ENCODE data around the gene KIF18B. TPM values are rescaled to one million over a fixed set of nuclear protein-coding genes. Genes with fewer than 3 reads are reported as not detected.

Gene KIF18B
- total RNA-seq, 2 experiments from 2014 or later: 0.05 to 0.08 TPM

- no peaks in the 10 kb centered on the region for H3K9me3 Mint-ChIP-seq
- POLR2A ChIA-PET: interaction anchor here (1.5 kb wide), 1 partner anchor 19 kb away, joined by 3 read pairs; the partner anchor contains the start of gene EFTUD2
- H3K9me3 ChIP-seq (ENCODE audit: control insufficient read depth in 1 of 2, insufficient read depth in 1 of 2, low read length in 2 of 2): no peaks in the 10 kb centered on the region
These were observed 68.2 kb downstream of the KIF18B start for GRCh38 chr17:44879376-44879775.

GRCh38 chr17:44878627-44879221 lies 68.8 kb downstream of the KIF18B start:
- H3K36me3 ChIP-seq (ENCODE audit: insufficient read depth, low read length): peaks cover 89% of the 10 kb centered on the region
- Mint-ChIP-seq H3K9me3 (no peaks in the 10 kb centered on the region), H3K27ac (no peak overlapping the region), H3K4me3 (no peak overlapping the region), H3K4me1 (ENCODE audit: low read depth) (no peaks in the 10 kb centered on the region), H3K36me3 (ENCODE audit: low read depth) (peaks cover 89% of the 10 kb centered on the region), H3K27me3 (no peaks in the 10 kb centered on the region)
- no peak overlapping the region for H3K4me3 ChIP-seq (ENCODE audit: low read length)
- no peaks in the 10 kb centered on the region for H3K27me3 ChIP-seq (ENCODE audit: control insufficient read depth in 1 of 2, insufficient read depth in 2 of 2, low read length in 2 of 2)
- peak; percentile 37 for ATAC-seq (ENCODE audit: poor library complexity)
- no peak overlapping the region for H3K27ac ChIP-seq (ENCODE audit: low read depth in 1 of 2, low read length in 2 of 2)
- ChIA-PET CTCF (interaction anchor here (0.5 to 1.3 kb wide), 7 partner anchors 9 to 143 kb away, joined by 3 to 6 read pairs (median 3); no protein-coding TSS in a partner anchor), POLR2A (interaction anchor here (1.5 kb wide), 1 partner anchor 20 kb away, joined by 3 read pairs; the partner anchor contains the start of gene EFTUD2)
- DNase-seq: peak in 4 of 14 experiments; percentile 36 to 48 (median 45)
- intact Hi-C loops (cut with DNase I, micrococcal nuclease): no loop called here
- no peaks in the 10 kb centered on the region for H3K4me1 ChIP-seq (ENCODE audit: insufficient read depth, low read length)
- TF ChIP-seq CTCF (IDR thresholded peaks at IDR 0.05): peak; percentile 66
- no peaks in the 10 kb centered on the region for H3K9me3 ChIP-seq (ENCODE audit: control insufficient read depth in 1 of 2, insufficient read depth in 1 of 2, low read length in 2 of 2)

More at GRCh38 chr17:44879376-44879775, 68.2 kb downstream of the KIF18B start:
- Mint-ChIP-seq H3K4me3 (no peak overlapping the region), H3K4me1 (ENCODE audit: low read depth) (no peaks in the 10 kb centered on the region), H3K27me3 (no peaks in the 10 kb centered on the region), H3K36me3 (ENCODE audit: low read depth) (peaks cover 87% of the 10 kb centered on the region), H3K27ac (no peak overlapping the region)
- H3K27me3 ChIP-seq (ENCODE audit: control insufficient read depth in 1 of 2, insufficient read depth in 2 of 2, low read length in 2 of 2): no peaks in the 10 kb centered on the region
- peaks cover 90% of the 10 kb centered on the region for H3K36me3 ChIP-seq (ENCODE audit: insufficient read depth, low read length)
- intact Hi-C loops (cut with DNase I, micrococcal nuclease): no loop called here
- H3K4me3 ChIP-seq (ENCODE audit: low read length): no peak overlapping the region
- no peaks in the 10 kb centered on the region for H3K4me1 ChIP-seq (ENCODE audit: insufficient read depth, low read length)
- no peak overlapping the region for H3K27ac ChIP-seq (ENCODE audit: low read depth in 1 of 2, low read length in 2 of 2)
- no peak for TF ChIP-seq CTCF (IDR thresholded peaks at IDR 0.05)
- no peak for ATAC-seq (ENCODE audit: poor library complexity)
- DNase-seq: no peak
- CTCF ChIA-PET: interaction anchor here (0.5 to 1.3 kb wide), 4 partner anchors 9 to 100 kb away, joined by 3 to 6 read pairs (median 3); no protein-coding TSS in a partner anchor

DNA sequence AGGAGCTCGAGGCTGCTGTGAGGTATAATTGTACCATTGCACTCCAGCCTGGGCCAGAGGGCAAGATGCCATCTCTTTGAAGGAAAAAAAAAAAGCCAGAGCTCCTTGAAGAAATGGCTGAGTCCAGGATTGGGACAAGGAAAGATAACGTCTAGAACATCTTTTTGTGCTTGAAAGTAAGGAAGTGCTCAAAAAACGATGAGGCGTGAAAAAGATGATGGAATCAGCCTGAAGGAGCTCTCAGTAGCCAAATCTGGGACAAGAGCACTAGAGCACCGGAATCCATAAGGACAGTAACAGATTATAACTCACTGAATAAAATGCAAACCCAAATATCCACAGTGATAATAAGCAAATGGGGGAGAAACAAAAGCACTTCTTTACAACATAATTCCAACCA lies 70.5 kb downstream of the KIF18B start:
- ATAC-seq (ENCODE audit: poor library complexity) (no peak), DNase-seq (no peak)
- no peak overlapping the region for H3K27ac Mint-ChIP-seq
- no peaks in the 10 kb centered on the region for H3K27me3 ChIP-seq (ENCODE audit: control insufficient read depth in 1 of 2, insufficient read depth in 2 of 2, low read length in 2 of 2)
- CTCF ChIA-PET: interaction anchor here (0.7 to 0.8 kb wide), 2 partner anchors 102 to 258 kb away, joined by 3 to 4 read pairs; no protein-coding TSS in a partner anchor
- no peak overlapping the region for H3K4me3 Mint-ChIP-seq
- no peak overlapping the region for H3K27ac ChIP-seq (ENCODE audit: low read depth in 1 of 2, low read length in 2 of 2)
- POLR2A ChIA-PET: interaction anchor here (1.2 kb wide), 1 partner anchor 22 kb away, joined by 5 read pairs; the partner anchor contains the start of gene EFTUD2
- TF ChIP-seq CTCF (IDR thresholded peaks at IDR 0.05): no peak
- H3K36me3 ChIP-seq (ENCODE audit: insufficient read depth, low read length): peaks cover 87% of the 10 kb centered on the region
- no peaks in the 10 kb centered on the region for H3K9me3 Mint-ChIP-seq
- H3K27me3 Mint-ChIP-seq: no peaks in the 10 kb centered on the region
- peaks cover 85% of the 10 kb centered on the region for H3K36me3 Mint-ChIP-seq (ENCODE audit: low read depth)
- H3K4me3 ChIP-seq (ENCODE audit: low read length): no peak overlapping the region
- no peaks in the 10 kb centered on the region for H3K4me1 ChIP-seq (ENCODE audit: insufficient read depth, low read length)
- no peaks in the 10 kb centered on the region for H3K9me3 ChIP-seq (ENCODE audit: control insufficient read depth in 1 of 2, insufficient read depth in 1 of 2, low read length in 2 of 2)
- H3K4me1 Mint-ChIP-seq (ENCODE audit: low read depth): no peaks in the 10 kb centered on the region
- intact Hi-C loops (cut with DNase I, micrococcal nuclease): no loop called here
